NB4 (cell line): ENCODE data around the gene MLEC.

Source experiments
- MYC ChIP-seq: IDR thresholded peaks from 2 replicates; pipeline ENCODE4 v1.6.1; 2011; ENCODE audit warnings: low read depth, low read length
- POLR2A ChIP-seq: IDR thresholded peaks from 2 replicates; pipeline ENCODE4 v1.6.1; 2011; ENCODE audit warnings: mild to moderate bottlenecking; ENCODE audit not compliant: insufficient read length; ENCODE audit errors: extremely low read depth
- TF ChIP-seq, protein P1 (sequence below): IDR thresholded peaks from one replicate; pipeline ENCODE4 v1.5.1; 2012; ENCODE audit warnings: low read depth, low read length

DNA sequence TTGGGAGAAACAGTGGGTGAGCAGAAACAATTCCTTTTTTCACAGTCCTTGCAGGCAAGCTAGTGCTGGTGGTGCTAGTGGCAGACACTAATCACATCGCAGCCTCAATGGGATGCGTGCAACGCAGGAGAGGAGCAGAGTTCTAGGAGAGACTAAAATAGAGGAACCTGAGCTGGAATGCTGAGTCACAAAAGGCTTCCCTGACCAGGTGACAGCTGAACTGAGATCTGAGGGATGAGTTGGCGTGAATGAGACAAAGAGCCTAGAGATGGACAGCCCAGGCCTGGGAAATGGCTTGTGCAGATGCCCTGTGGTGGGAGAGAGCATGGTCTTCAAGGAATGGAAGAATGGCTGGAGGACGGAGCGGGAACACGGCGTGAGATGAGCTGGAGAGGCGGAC, 64.4 kb downstream of the MLEC start:
- TF ChIP-seq, protein P1, sequence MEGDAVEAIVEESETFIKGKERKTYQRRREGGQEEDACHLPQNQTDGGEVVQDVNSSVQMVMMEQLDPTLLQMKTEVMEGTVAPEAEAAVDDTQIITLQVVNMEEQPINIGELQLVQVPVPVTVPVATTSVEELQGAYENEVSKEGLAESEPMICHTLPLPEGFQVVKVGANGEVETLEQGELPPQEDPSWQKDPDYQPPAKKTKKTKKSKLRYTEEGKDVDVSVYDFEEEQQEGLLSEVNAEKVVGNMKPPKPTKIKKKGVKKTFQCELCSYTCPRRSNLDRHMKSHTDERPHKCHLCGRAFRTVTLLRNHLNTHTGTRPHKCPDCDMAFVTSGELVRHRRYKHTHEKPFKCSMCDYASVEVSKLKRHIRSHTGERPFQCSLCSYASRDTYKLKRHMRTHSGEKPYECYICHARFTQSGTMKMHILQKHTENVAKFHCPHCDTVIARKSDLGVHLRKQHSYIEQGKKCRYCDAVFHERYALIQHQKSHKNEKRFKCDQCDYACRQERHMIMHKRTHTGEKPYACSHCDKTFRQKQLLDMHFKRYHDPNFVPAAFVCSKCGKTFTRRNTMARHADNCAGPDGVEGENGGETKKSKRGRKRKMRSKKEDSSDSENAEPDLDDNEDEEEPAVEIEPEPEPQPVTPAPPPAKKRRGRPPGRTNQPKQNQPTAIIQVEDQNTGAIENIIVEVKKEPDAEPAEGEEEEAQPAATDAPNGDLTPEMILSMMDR: no peak
- TF ChIP-seq POLR2A: no peak
- TF ChIP-seq MYC: no peak
